Gastrocnemius medialis (tissue), 4 donors: ENCODE results near the gene LCN10.

Experiments used
- CTCF ChIP-seq, 5 experiments: fragments of 450-650 bp in 3 of 5; fragments of 200-600 bp in 2 of 5; sonication (generic) in 2 of 5; IDR thresholded peaks in 4 of 5; conservative IDR thresholded peaks in 1 of 5; 1 replicate in 4 of 5; 2 replicates in 1 of 5; pipeline ENCODE4 v1.5.1; 2016 to 2019; ENCODE audit warnings: antibody characterized with exemption in 5 of 5, mild to moderate bottlenecking in 3 of 5, moderate library complexity in 3 of 5
- POLR2A ChIP-seq, 2 donors: fragments of 450-650 bp; IDR thresholded peaks; one replicate each; pipeline ENCODE4 v1.6.1; 2017; ENCODE audit warnings: antibody characterized with exemption in 2 of 2, mild to moderate bottlenecking in 2 of 2, moderate library complexity in 2 of 2

GRCh38 chr9:136759001-136759400, 16.3 kb upstream of the LCN10 start:
- no peak for TF ChIP-seq CTCF (IDR thresholded peaks at IDR 0.05 in 4 of 5, conservative IDR thresholded peaks at IDR 0.05 in 1 of 5)
- TF ChIP-seq POLR2A (IDR thresholded peaks at IDR 0.05): no peak
